ENCODE results near the gene IRX5. TPM values are rescaled to one million over a fixed set of nuclear protein-coding genes. Genes with fewer than 3 reads are reported as not detected.

Gene IRX5
- polyA plus RNA-seq, 1 experiment = not detected

DNA sequence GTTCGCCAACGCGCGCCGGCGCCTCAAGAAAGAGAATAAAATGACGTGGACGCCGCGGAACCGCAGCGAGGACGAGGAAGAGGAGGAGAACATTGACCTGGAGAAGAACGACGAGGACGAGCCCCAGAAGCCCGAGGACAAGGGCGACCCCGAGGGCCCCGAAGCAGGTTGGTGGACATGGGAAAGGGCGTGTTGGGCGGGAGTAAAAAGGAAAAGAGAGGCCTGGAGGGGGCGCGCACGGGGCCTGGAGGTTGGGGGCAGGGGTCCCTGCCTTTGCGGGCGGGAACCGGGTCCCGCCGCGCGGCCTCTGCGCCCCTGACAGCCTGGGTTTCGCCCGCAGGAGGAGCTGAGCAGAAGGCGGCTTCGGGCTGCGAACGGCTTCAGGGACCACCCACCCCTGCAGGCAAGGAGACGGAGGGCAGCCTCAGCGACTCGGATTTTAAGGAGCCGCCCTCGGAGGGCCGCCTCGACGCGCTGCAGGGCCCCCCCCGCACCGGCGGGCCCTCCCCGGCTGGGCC, 2.1 kb downstream of the IRX5 start:
- Histone ChIP-seq H3K4me3 (ENCODE audit: low read depth, low read length) (no peak overlapping the region), H3K9me3 (ENCODE audit: control insufficient read depth, insufficient read depth, low read length) (peaks cover 28% of the 10 kb centered on the region), H3K27me3 (ENCODE audit: control insufficient read depth, insufficient read depth, low read length) (peaks cover 85% of the 10 kb centered on the region), H3K27ac (ENCODE audit: low read depth, low read length) (no peak overlapping the region)
- TF ChIP-seq, protein P1, sequence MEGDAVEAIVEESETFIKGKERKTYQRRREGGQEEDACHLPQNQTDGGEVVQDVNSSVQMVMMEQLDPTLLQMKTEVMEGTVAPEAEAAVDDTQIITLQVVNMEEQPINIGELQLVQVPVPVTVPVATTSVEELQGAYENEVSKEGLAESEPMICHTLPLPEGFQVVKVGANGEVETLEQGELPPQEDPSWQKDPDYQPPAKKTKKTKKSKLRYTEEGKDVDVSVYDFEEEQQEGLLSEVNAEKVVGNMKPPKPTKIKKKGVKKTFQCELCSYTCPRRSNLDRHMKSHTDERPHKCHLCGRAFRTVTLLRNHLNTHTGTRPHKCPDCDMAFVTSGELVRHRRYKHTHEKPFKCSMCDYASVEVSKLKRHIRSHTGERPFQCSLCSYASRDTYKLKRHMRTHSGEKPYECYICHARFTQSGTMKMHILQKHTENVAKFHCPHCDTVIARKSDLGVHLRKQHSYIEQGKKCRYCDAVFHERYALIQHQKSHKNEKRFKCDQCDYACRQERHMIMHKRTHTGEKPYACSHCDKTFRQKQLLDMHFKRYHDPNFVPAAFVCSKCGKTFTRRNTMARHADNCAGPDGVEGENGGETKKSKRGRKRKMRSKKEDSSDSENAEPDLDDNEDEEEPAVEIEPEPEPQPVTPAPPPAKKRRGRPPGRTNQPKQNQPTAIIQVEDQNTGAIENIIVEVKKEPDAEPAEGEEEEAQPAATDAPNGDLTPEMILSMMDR (IDR thresholded peaks at IDR 0.05; ENCODE audit: low read depth, low read length) = no peak
- POLR2A ChIA-PET = no interaction called here
- DNase-seq (ENCODE audit: low read depth, low spot score) = no peak
- CTCF ChIA-PET = no interaction called here

DNA sequence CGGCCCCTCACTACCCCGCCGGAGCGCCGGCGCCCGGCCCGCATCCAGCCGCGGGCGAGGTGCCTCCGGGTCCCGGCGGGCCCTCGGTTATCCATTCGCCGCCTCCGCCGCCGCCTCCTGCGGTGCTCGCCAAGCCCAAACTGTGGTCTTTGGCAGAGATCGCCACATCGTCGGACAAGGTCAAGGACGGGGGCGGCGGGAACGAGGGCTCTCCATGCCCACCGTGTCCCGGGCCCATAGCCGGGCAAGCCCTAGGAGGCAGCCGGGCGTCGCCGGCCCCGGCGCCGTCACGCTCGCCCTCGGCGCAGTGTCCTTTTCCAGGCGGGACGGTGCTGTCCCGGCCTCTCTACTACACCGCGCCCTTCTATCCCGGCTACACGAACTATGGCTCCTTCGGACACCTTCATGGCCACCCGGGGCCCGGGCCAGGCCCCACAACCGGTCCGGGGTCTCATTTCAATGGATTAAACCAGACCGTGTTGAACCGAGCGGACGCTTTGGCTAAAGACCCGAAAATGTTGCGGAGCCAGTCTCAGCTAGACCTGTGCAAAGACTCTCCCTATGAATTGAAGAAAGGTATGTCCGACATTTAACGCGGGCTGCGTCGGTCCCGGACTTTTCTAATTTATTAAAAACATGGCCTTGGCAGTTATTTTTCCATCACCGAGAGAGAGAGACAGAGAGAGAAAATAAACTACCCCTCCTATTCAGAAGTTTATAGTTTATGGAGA, 2.8 kb downstream of the IRX5 start:
- POLR2A ChIA-PET = no interaction called here
- DNase-seq (ENCODE audit: low read depth, low spot score) = no peak
- H3K9me3 ChIP-seq (ENCODE audit: control insufficient read depth, insufficient read depth, low read length) = peaks cover 30% of the 10 kb centered on the region
- CTCF ChIA-PET = no interaction called here
- H3K27me3 ChIP-seq (ENCODE audit: control insufficient read depth, insufficient read depth, low read length) = peaks cover 86% of the 10 kb centered on the region
- H3K4me3 ChIP-seq (ENCODE audit: low read depth, low read length) = no peak overlapping the region
- H3K27ac ChIP-seq (ENCODE audit: low read depth, low read length) = no peak overlapping the region
- TF ChIP-seq, protein P1 (IDR thresholded peaks at IDR 0.05; ENCODE audit: low read depth, low read length) = no peak

DNA sequence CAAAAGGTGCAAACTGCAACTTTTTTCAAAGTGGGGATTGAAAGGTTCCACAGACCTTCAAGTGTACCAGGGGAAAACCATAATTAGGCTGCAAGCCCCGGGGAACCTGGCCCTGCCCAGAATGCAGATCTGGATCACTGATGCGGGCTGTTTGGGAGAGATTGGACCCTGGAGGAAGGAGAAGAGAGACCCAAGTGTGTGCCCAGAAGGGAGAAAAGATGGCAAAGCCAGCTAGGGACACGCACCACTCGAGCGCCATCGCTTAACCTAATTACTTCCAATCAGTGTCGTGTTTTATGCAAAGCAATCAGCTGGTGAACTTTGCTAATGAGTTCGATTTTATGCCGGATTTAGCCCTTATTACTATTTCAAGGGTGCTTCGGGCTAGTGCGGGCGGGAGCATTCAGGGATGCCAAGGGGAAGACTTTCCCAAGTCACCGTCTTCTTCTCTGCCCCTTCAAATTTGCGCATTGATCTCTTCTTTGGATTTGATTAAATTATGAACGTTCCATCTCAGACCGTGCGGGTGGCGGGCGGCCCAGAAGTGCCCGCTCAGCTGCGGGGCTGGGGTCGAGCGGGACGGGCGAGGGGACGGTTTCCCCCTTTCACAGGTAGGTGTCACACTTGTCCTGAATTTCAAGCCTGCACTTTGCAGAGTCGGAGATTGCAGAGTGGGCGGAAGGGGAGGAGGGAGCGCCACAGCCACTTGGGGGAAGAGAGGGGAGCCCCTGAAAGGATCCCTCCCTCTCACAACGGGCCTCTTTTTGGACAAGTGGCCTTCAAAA, 4.0 kb downstream of the IRX5 start:
- no peak for DNase-seq (ENCODE audit: low read depth, low spot score)
- Histone ChIP-seq H3K4me3 (ENCODE audit: low read depth, low read length) (no peak overlapping the region), H3K27ac (ENCODE audit: low read depth, low read length) (no peak overlapping the region), H3K27me3 (ENCODE audit: control insufficient read depth, insufficient read depth, low read length) (peaks cover 91% of the 10 kb centered on the region), H3K9me3 (ENCODE audit: control insufficient read depth, insufficient read depth, low read length) (peaks cover 29% of the 10 kb centered on the region)
- POLR2A ChIA-PET = no interaction called here
- TF ChIP-seq, protein P1 (IDR thresholded peaks at IDR 0.05; ENCODE audit: low read depth, low read length) = no peak
- CTCF ChIA-PET = no interaction called here

DNA sequence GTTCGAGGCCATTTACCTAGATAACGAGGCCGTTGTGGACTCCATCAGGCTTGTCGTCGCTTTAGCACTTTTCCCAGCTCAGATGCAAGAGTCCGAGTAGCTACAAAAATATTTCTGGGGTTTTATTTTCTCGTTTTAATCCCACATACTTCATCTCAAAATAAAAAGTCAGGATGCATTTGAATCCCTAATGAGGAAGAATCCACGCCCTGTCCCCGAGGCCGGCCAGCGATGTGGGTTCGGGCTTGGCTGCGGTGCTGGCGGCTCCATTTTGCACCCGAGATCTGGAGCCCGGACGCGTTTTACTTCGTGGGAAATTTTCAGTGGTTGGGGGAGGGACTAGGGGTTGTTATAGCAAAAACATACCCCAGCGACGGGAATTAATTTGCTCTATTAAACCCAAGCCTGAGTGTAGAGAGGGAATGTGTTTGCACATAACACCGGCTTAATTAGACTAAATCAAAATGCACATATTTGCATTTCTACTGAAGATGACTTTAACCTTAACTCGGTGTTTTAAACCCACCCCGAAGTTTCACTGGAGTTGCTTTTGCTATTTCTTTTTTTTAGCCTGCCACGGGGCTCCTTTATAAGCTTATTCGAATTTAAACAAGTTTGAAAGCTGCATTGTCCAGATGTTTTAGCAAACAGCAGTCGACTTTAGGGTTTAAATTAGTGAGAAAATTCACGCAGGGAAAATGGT, 4.8 kb downstream of the IRX5 start:
- H3K4me3 ChIP-seq (ENCODE audit: low read depth, low read length) = no peak overlapping the region
- DNase-seq (ENCODE audit: low read depth, low spot score) = no peak

More for the DNA sequence above, 4.8 kb downstream of the IRX5 start:
- TF ChIP-seq, protein P1 (IDR thresholded peaks at IDR 0.05; ENCODE audit: low read depth, low read length) = no peak
- Histone ChIP-seq H3K27me3 (ENCODE audit: control insufficient read depth, insufficient read depth, low read length) (peaks cover 91% of the 10 kb centered on the region), H3K9me3 (ENCODE audit: control insufficient read depth, insufficient read depth, low read length) (peaks cover 27% of the 10 kb centered on the region; the same call in 1 of the 2 replicates), H3K27ac (ENCODE audit: low read depth, low read length) (no peak overlapping the region)
- CTCF ChIA-PET = interaction anchor here (0.6 kb wide), 1 partner anchor 452 kb away, joined by 5 read pairs; no protein-coding TSS in a partner anchor
- POLR2A ChIA-PET = no interaction called here

Measured in AG04450 (cell line).